Fibroblast of the aortic adventitia (primary cell): ENCODE data around the gene TBC1D8. TPM values are rescaled to one million over a fixed set of nuclear protein-coding genes. Genes with fewer than 3 reads are reported as not detected.

Source experiments
- DNase-seq: peaks from one replicate; pipeline ENCODE4 v3.0.0-alpha.2; 2010; ENCODE audit warnings: low read depth
- H3K4me3 ChIP-seq: 2 replicates; pipeline ENCODE4 v1.5.1; 2011; ENCODE audit warnings: low read depth, mild to moderate bottlenecking, control low read depth, low read length, moderate library complexity
- CTCF ChIP-seq: IDR thresholded peaks from 2 replicates; pipeline ENCODE4 v1.5.1; 2011; ENCODE audit warnings: mild to moderate bottlenecking, low read length, control low read depth, inconsistent platforms; ENCODE audit not compliant: insufficient read depth
- total RNA-seq: library from RNA; depleted of rRNA; stranded (reverse); fragments of >200 nt; gene quantifications from 2 replicates; pipeline ENCODE4 v1.2.3, GENCODE V29; 2012; ENCODE audit warnings: low replicate concordance

The TBC1D8 gene
- total RNA-seq, 1 donor: 21.3 TPM

GRCh38 chr2:101162561-101163330, 11.6 kb upstream of the TBC1D8 start:
- H3K4me3 ChIP-seq: no peak overlapping the region
- no peak for DNase-seq
- no peak for TF ChIP-seq CTCF

- no peak for TF ChIP-seq CTCF
- no peak for DNase-seq
These were observed 10.5 kb upstream of the TBC1D8 start for GRCh38 chr2:101161658-101162057.

GRCh38 chr2:101160454-101160853, 9.3 kb upstream of the TBC1D8 start:
- no peak overlapping the region for H3K4me3 ChIP-seq
- no peak for TF ChIP-seq CTCF
- DNase-seq: peak; percentile 66

More at GRCh38 chr2:101161658-101162057, 10.5 kb upstream of the TBC1D8 start:
- H3K4me3 ChIP-seq: no peak overlapping the region

- TF ChIP-seq CTCF: no peak
These were observed 8.3 kb upstream of the TBC1D8 start for GRCh38 chr2:101159526-101159925.

GRCh38 chr2:101157272-101157671, 6.1 kb upstream of the TBC1D8 start:
- H3K4me3 ChIP-seq: no peak overlapping the region
- no peak for TF ChIP-seq CTCF
- DNase-seq: no peak

More at GRCh38 chr2:101159526-101159925, 8.3 kb upstream of the TBC1D8 start:
- no peak overlapping the region for H3K4me3 ChIP-seq
- DNase-seq: no peak

- DNase-seq: no peak
- TF ChIP-seq CTCF: no peak
- no peak overlapping the region for H3K4me3 ChIP-seq
These were observed 2.6 kb upstream of the TBC1D8 start for GRCh38 chr2:101153787-101154186.

- TF ChIP-seq CTCF: no peak
- no peak for DNase-seq
- H3K4me3 ChIP-seq: no peak overlapping the region
These were observed 2.0 kb upstream of the TBC1D8 start for GRCh38 chr2:101153077-101153707.
